Astrocyte (in vitro differentiated cells and primary cell): ENCODE data around the gene GAS6.

Experiments
- EZH2 ChIP-seq: IDR thresholded peaks from 2 replicates; pipeline ENCODE4 v1.6.1; 2012; ENCODE audit warnings: mild to moderate bottlenecking, low read length, inconsistent platforms; ENCODE audit not compliant: insufficient read depth
- TF ChIP-seq, protein P1 (sequence below): IDR thresholded peaks from 2 replicates; pipeline ENCODE4 v1.5.1; 2011; ENCODE audit warnings: low read depth, mild to moderate bottlenecking, inconsistent platforms, low read length, moderate library complexity; ENCODE audit not compliant: insufficient read depth

DNA sequence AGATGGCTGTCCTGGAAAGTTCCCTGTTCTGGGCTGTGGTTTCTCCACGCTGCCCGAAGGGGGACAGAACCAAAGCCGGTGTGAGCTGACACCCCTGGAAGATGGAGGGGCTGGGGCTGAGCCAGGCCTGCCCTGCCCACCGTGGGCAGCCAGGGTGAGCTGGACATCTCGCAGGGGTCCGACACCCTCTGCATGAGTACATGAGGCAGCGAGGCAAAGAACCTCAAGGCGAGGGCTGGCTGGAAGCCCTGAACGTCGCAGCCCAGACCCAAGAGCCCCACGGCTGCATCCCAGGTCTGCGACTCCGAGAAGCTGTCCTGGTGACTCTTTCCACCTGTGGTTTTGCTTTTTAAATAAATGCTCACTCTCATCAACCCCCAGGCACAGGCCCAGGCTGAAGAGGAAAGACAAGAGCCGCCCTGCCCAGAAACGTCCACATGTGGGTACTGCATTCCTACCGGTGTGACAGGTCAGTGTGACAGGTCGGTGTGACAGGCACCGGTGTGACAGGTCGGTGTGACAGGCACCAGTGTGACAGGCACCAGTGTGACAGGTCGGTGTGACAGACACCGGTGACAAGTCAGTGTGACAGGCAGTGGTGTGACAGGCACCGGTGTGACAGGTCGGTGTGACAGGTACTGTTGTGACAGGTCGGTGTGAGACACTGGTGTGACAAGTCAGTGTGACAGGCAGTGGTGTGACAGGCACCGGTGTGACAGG, 30.6 kb downstream of the GAS6 start:
- TF ChIP-seq, protein P1, sequence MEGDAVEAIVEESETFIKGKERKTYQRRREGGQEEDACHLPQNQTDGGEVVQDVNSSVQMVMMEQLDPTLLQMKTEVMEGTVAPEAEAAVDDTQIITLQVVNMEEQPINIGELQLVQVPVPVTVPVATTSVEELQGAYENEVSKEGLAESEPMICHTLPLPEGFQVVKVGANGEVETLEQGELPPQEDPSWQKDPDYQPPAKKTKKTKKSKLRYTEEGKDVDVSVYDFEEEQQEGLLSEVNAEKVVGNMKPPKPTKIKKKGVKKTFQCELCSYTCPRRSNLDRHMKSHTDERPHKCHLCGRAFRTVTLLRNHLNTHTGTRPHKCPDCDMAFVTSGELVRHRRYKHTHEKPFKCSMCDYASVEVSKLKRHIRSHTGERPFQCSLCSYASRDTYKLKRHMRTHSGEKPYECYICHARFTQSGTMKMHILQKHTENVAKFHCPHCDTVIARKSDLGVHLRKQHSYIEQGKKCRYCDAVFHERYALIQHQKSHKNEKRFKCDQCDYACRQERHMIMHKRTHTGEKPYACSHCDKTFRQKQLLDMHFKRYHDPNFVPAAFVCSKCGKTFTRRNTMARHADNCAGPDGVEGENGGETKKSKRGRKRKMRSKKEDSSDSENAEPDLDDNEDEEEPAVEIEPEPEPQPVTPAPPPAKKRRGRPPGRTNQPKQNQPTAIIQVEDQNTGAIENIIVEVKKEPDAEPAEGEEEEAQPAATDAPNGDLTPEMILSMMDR: no peak
- TF ChIP-seq EZH2: no peak
